ENCODE measurements around the gene SPATA6L.
"Not testable (repeated sequence)": the region's sequence is repeated elsewhere in the genome, so short reads cannot be mapped to it uniquely, and the experiment has no call there.

Gene SPATA6L

GRCh38 chr9:4620057-4620765 lies 46.1 kb downstream of the SPATA6L start:
- H3K4me3 ChIP-seq (ENCODE audit: low read depth, low read length) = no peak overlapping the region
- H3K27me3 ChIP-seq (ENCODE audit: control insufficient read depth, insufficient read depth, low read length) = no peaks in the 10 kb centered on the region
- no peaks in the 10 kb centered on the region for H3K9me3 ChIP-seq (ENCODE audit: control insufficient read depth, insufficient read depth, low read length)
- peaks cover 29% of the 10 kb centered on the region for H3K4me1 ChIP-seq (ENCODE audit: control insufficient read depth, insufficient read depth, low read length)
- no peaks in the 10 kb centered on the region for H3K36me3 ChIP-seq (ENCODE audit: control insufficient read depth, insufficient read depth, low read length)
- no peak overlapping the region for H3K9ac ChIP-seq (ENCODE audit: low read depth, low read length)

- Histone ChIP-seq H3K27me3 (ENCODE audit: control insufficient read depth, insufficient read depth, low read length) (no peaks in the 10 kb centered on the region), H3K4me3 (ENCODE audit: low read depth, low read length) (no peak overlapping the region), H3K9ac (ENCODE audit: low read depth, low read length) (no peak overlapping the region), H3K36me3 (ENCODE audit: control insufficient read depth, insufficient read depth, low read length) (no peaks in the 10 kb centered on the region), H3K9me3 (ENCODE audit: control insufficient read depth, insufficient read depth, low read length) (no peaks in the 10 kb centered on the region), H3K4me1 (ENCODE audit: control insufficient read depth, insufficient read depth, low read length) (peaks cover 29% of the 10 kb centered on the region)
Observed at GRCh38 chr9:4618700-4619099, 47.6 kb downstream of the SPATA6L start.

GRCh38 chr9:4617752-4618151 lies 48.5 kb downstream of the SPATA6L start:
- no peak overlapping the region for H3K9ac ChIP-seq (ENCODE audit: low read depth, low read length)
- no peak overlapping the region for H3K4me3 ChIP-seq (ENCODE audit: low read depth, low read length)
- no peaks in the 10 kb centered on the region for H3K27me3 ChIP-seq (ENCODE audit: control insufficient read depth, insufficient read depth, low read length)
- H3K36me3 ChIP-seq (ENCODE audit: control insufficient read depth, insufficient read depth, low read length) = no peaks in the 10 kb centered on the region
- H3K4me1 ChIP-seq (ENCODE audit: control insufficient read depth, insufficient read depth, low read length) = peaks cover 29% of the 10 kb centered on the region
- no peaks in the 10 kb centered on the region for H3K9me3 ChIP-seq (ENCODE audit: control insufficient read depth, insufficient read depth, low read length)

GRCh38 chr9:4615778-4616177 lies 50.5 kb downstream of the SPATA6L start:
- no peaks in the 10 kb centered on the region for H3K36me3 ChIP-seq (ENCODE audit: control insufficient read depth, insufficient read depth, low read length)
- H3K9ac ChIP-seq (ENCODE audit: low read depth, low read length) = no peak overlapping the region
- no peak overlapping the region for H3K4me3 ChIP-seq (ENCODE audit: low read depth, low read length)
- no peaks in the 10 kb centered on the region for H3K27me3 ChIP-seq (ENCODE audit: control insufficient read depth, insufficient read depth, low read length)
- no peaks in the 10 kb centered on the region for H3K9me3 ChIP-seq (ENCODE audit: control insufficient read depth, insufficient read depth, low read length)
- H3K4me1 ChIP-seq (ENCODE audit: control insufficient read depth, insufficient read depth, low read length) = peaks cover 16% of the 10 kb centered on the region

GRCh38 chr9:4615251-4615650 lies 51.0 kb downstream of the SPATA6L start:
- H3K9ac ChIP-seq (ENCODE audit: low read depth, low read length) = no peak overlapping the region
- peaks cover 10% of the 10 kb centered on the region for H3K4me1 ChIP-seq (ENCODE audit: control insufficient read depth, insufficient read depth, low read length)
- H3K36me3 ChIP-seq (ENCODE audit: control insufficient read depth, insufficient read depth, low read length) = no peaks in the 10 kb centered on the region
- no peaks in the 10 kb centered on the region for H3K9me3 ChIP-seq (ENCODE audit: control insufficient read depth, insufficient read depth, low read length)
- no peaks in the 10 kb centered on the region for H3K27me3 ChIP-seq (ENCODE audit: control insufficient read depth, insufficient read depth, low read length)
- H3K4me3 ChIP-seq (ENCODE audit: low read depth, low read length) = no peak overlapping the region

- H3K4me1 ChIP-seq (ENCODE audit: control insufficient read depth, insufficient read depth, low read length) = peaks cover 7% of the 10 kb centered on the region
- no peaks in the 10 kb centered on the region for H3K9me3 ChIP-seq (ENCODE audit: control insufficient read depth, insufficient read depth, low read length)
- no peaks in the 10 kb centered on the region for H3K27me3 ChIP-seq (ENCODE audit: control insufficient read depth, insufficient read depth, low read length)
- no peak overlapping the region for H3K9ac ChIP-seq (ENCODE audit: low read depth, low read length)
- no peaks in the 10 kb centered on the region for H3K36me3 ChIP-seq (ENCODE audit: control insufficient read depth, insufficient read depth, low read length)
- H3K4me3 ChIP-seq (ENCODE audit: low read depth, low read length) = no peak overlapping the region
Observed at GRCh38 chr9:4614627-4615026, 51.7 kb downstream of the SPATA6L start.

- not testable (repeated sequence) for H3K9me3 ChIP-seq (ENCODE audit: control insufficient read depth, insufficient read depth, low read length); H3K27me3 ChIP-seq (ENCODE audit: control insufficient read depth, insufficient read depth, low read length); H3K36me3 ChIP-seq (ENCODE audit: control insufficient read depth, insufficient read depth, low read length); H3K9ac ChIP-seq (ENCODE audit: low read depth, low read length); H3K4me1 ChIP-seq (ENCODE audit: control insufficient read depth, insufficient read depth, low read length)
- H3K4me3 ChIP-seq (ENCODE audit: low read depth, low read length) = peak overlapping the region; percentile 43
Observed at GRCh38 chr9:4606033-4606432, 60.2 kb downstream of the SPATA6L start.

- Histone ChIP-seq H3K36me3 (ENCODE audit: control insufficient read depth, insufficient read depth, low read length) (no peaks in the 10 kb centered on the region), H3K4me3 (ENCODE audit: low read depth, low read length) (no peak overlapping the region), H3K4me1 (ENCODE audit: control insufficient read depth, insufficient read depth, low read length) (no peaks in the 10 kb centered on the region), H3K27me3 (ENCODE audit: control insufficient read depth, insufficient read depth, low read length) (no peaks in the 10 kb centered on the region), H3K9ac (ENCODE audit: low read depth, low read length) (no peak overlapping the region), H3K9me3 (ENCODE audit: control insufficient read depth, insufficient read depth, low read length) (no peaks in the 10 kb centered on the region)
Observed at GRCh38 chr9:4604678-4605095, 61.6 kb downstream of the SPATA6L start.

GRCh38 chr9:4603830-4604229 lies 62.5 kb downstream of the SPATA6L start:
- H3K9me3 ChIP-seq (ENCODE audit: control insufficient read depth, insufficient read depth, low read length) = no peaks in the 10 kb centered on the region
- no peaks in the 10 kb centered on the region for H3K4me1 ChIP-seq (ENCODE audit: control insufficient read depth, insufficient read depth, low read length)
- H3K9ac ChIP-seq (ENCODE audit: low read depth, low read length) = no peak overlapping the region
- H3K4me3 ChIP-seq (ENCODE audit: low read depth, low read length) = no peak overlapping the region
- H3K36me3 ChIP-seq (ENCODE audit: control insufficient read depth, insufficient read depth, low read length) = no peaks in the 10 kb centered on the region
- no peaks in the 10 kb centered on the region for H3K27me3 ChIP-seq (ENCODE audit: control insufficient read depth, insufficient read depth, low read length)

GRCh38 chr9:4600368-4600767 lies 65.9 kb downstream of the SPATA6L start:
- no peaks in the 10 kb centered on the region for H3K36me3 ChIP-seq (ENCODE audit: control insufficient read depth, insufficient read depth, low read length)
- H3K4me3 ChIP-seq (ENCODE audit: low read depth, low read length) = no peak overlapping the region

GRCh38 chr9:4596165-4596922 lies 69.9 kb downstream of the SPATA6L start:
- Histone ChIP-seq H3K9me3 (ENCODE audit: control insufficient read depth, insufficient read depth, low read length) (no peaks in the 10 kb centered on the region), H3K36me3 (ENCODE audit: control insufficient read depth, insufficient read depth, low read length) (no peaks in the 10 kb centered on the region), H3K27me3 (ENCODE audit: control insufficient read depth, insufficient read depth, low read length) (no peaks in the 10 kb centered on the region), H3K4me3 (ENCODE audit: low read depth, low read length) (no peak overlapping the region), H3K4me1 (ENCODE audit: control insufficient read depth, insufficient read depth, low read length) (peaks cover 3% of the 10 kb centered on the region), H3K9ac (ENCODE audit: low read depth, low read length) (no peak overlapping the region)

More at GRCh38 chr9:4600368-4600767, 65.9 kb downstream of the SPATA6L start:
- no peaks in the 10 kb centered on the region for H3K27me3 ChIP-seq (ENCODE audit: control insufficient read depth, insufficient read depth, low read length)
- H3K9ac ChIP-seq (ENCODE audit: low read depth, low read length) = no peak overlapping the region
- peaks cover 3% of the 10 kb centered on the region for H3K4me1 ChIP-seq (ENCODE audit: control insufficient read depth, insufficient read depth, low read length)
- no peaks in the 10 kb centered on the region for H3K9me3 ChIP-seq (ENCODE audit: control insufficient read depth, insufficient read depth, low read length)

GRCh38 chr9:4594994-4595393 lies 71.3 kb downstream of the SPATA6L start:
- Histone ChIP-seq H3K36me3 (ENCODE audit: control insufficient read depth, insufficient read depth, low read length) (no peaks in the 10 kb centered on the region), H3K4me3 (ENCODE audit: low read depth, low read length) (no peak overlapping the region), H3K9ac (ENCODE audit: low read depth, low read length) (no peak overlapping the region), H3K9me3 (ENCODE audit: control insufficient read depth, insufficient read depth, low read length) (no peaks in the 10 kb centered on the region), H3K27me3 (ENCODE audit: control insufficient read depth, insufficient read depth, low read length) (no peaks in the 10 kb centered on the region), H3K4me1 (ENCODE audit: control insufficient read depth, insufficient read depth, low read length) (peaks cover 5% of the 10 kb centered on the region)

All from iPS-15b (cell line).